ENCODE measurements around the gene SIRT5. TPM values are rescaled to one million over a fixed set of nuclear protein-coding genes. Genes with fewer than 3 reads are reported as not detected.

SIRT5 gene
- total RNA-seq, 1 experiment from 2014 or later: 15.2 TPM

Other genes starting within 250 kb of the SIRT5 start
- 16.3 and 28.6 TPM in 2 replicates for gene TBC1D7, start 246.1 kb upstream of the SIRT5 start, total RNA-seq (2014; rRNA removed; shearing (Covaris generic); ENCODE audit: low replicate concordance)
- 27.1 and 29.5 TPM in 2 replicates for gene GFOD1, start 87.0 kb upstream of the SIRT5 start, total RNA-seq (2014; rRNA removed; shearing (Covaris generic); ENCODE audit: low replicate concordance)
- gene NOL7, start 40.7 kb downstream of the SIRT5 start, total RNA-seq (2014; rRNA removed; shearing (Covaris generic); ENCODE audit: low replicate concordance): 96.0 and 110 TPM in 2 replicates
- 14.9 and 17.5 TPM in 2 replicates for gene RANBP9, start 137.2 kb downstream of the SIRT5 start, total RNA-seq (2014; rRNA removed; shearing (Covaris generic); ENCODE audit: low replicate concordance)
- 17.9 and 30.8 TPM in 2 replicates for gene MCUR1, start 240.0 kb downstream of the SIRT5 start, total RNA-seq (2014; rRNA removed; shearing (Covaris generic); ENCODE audit: low replicate concordance)